GM19351 (cell line): ENCODE results near the gene MYORG.

Source experiments
- ATAC-seq: cut with Tn5 transposase; IDR thresholded peaks from one replicate; pipeline ENCODE4 v1.9.1; 2021; ENCODE audit warnings: mild to moderate bottlenecking, moderate library complexity; ENCODE audit not compliant: unreplicated experiment

MYORG gene

GRCh38 chr9:34334916-34335315, 41.8 kb downstream of the MYORG start:
- no peak for ATAC-seq

- ATAC-seq, result no peak
Measured at GRCh38 chr9:34334337-34334824, 42.3 kb downstream of the MYORG start.

GRCh38 chr9:34333836-34334235, 42.9 kb downstream of the MYORG start:
- ATAC-seq, result no peak

GRCh38 chr9:34332076-34332964, 44.4 kb downstream of the MYORG start:
- no peak for ATAC-seq

- ATAC-seq, result no peak
Measured at GRCh38 chr9:34331196-34331595, 45.5 kb downstream of the MYORG start.

- ATAC-seq, result peak; percentile 93
Measured at GRCh38 chr9:34328987-34329832, 47.5 kb downstream of the MYORG start, which contains the start of the genes KIF24 and NUDT2. Gene KIF24, minus strand, starts transcription at chr9:34329268. Its CDS starts 17,922 bp downstream, at chr9:34311346. Gene NUDT2, plus strand, starts transcription at chr9:34329569. Its CDS starts 9,471 bp downstream, at chr9:34339040.

- ATAC-seq, result no peak
Measured at GRCh38 chr9:34328500-34328986, 48.2 kb downstream of the MYORG start.

GRCh38 chr9:34326690-34327089, 50.0 kb downstream of the MYORG start:
- ATAC-seq, result no peak

- ATAC-seq, result no peak
Measured at GRCh38 chr9:34322899-34323591, 53.7 kb downstream of the MYORG start.

- ATAC-seq, result no peak
Measured at GRCh38 chr9:34321451-34321850, 55.2 kb downstream of the MYORG start.

GRCh38 chr9:34318163-34318790, 58.4 kb downstream of the MYORG start:
- ATAC-seq, result no peak

- ATAC-seq, result no peak
Measured at GRCh38 chr9:34317436-34317835, 59.3 kb downstream of the MYORG start.
